Stimulated activated CD8-positive, alpha-beta memory T cell treated with anti-CD3 and anti-CD28 coated beads, Interleukin-15, amount 100 ng/mL, for 48 hours (primary cell): Measurements from ENCODE around the gene KCTD7.
"Not testable (repeated sequence)": the region's sequence is repeated elsewhere in the genome, so short reads cannot be mapped to it uniquely, and the experiment has no call there.

Experiments
- DNase-seq, 2 donors: peaks; one replicate each; pipeline ENCODE4 v3.0.0-alpha.2; 2020; ENCODE audit warnings: low read depth in 2 of 2

Gene KCTD7

GRCh38 chr7:66682350-66683093 is 53.8 kb downstream of the KCTD7 start:
- DNase-seq = no peak

- DNase-seq = not testable (repeated sequence)
These were observed 54.6 kb downstream of the KCTD7 start for GRCh38 chr7:66683094-66683769.

GRCh38 chr7:66683770-66684123 is 55.1 kb downstream of the KCTD7 start:
- no peak for DNase-seq

GRCh38 chr7:66685663-66686062 is 57.0 kb downstream of the KCTD7 start:
- not testable (repeated sequence) for DNase-seq

GRCh38 chr7:66687186-66687585 is 58.5 kb downstream of the KCTD7 start:
- no peak for DNase-seq

- DNase-seq = not testable (repeated sequence)
These were observed 59.0 kb downstream of the KCTD7 start for GRCh38 chr7:66687672-66688071.

GRCh38 chr7:66689081-66689480 is 60.4 kb downstream of the KCTD7 start:
- no peak for DNase-seq

- no peak for DNase-seq
These were observed 64.7 kb downstream of the KCTD7 start for GRCh38 chr7:66693331-66693730.
